HepG2 (cell line): ENCODE data around the gene HDDC3. TPM values are rescaled to one million over a fixed set of nuclear protein-coding genes. Genes with fewer than 3 reads are reported as not detected.

ENCODE experiments used
- HNRNPUL1 ChIP-seq: fragments of 200-400 bp; formaldehyde crosslinking; IDR thresholded peaks from 2 replicates; pipeline ENCODE4 v1.6.1; 2017; ENCODE audit warnings: low read depth, mild to moderate bottlenecking, low read length, moderate library complexity
- SOX6 ChIP-seq, 2 experiments: fragments of 450-650 bp in 1 of 2; sonication (generic) in 1 of 2; formaldehyde crosslinking in 1 of 2; IDR thresholded peaks; 2 replicates each; pipeline versions ENCODE4 v1.4.0 to v1.6.1; 2017 to 2020; ENCODE audit warnings: antibody characterized with exemption in 1 of 2, mild to moderate bottlenecking in 1 of 2, missing genetic modification reagents in 1 of 2
- THAP11 ChIP-seq: IDR thresholded peaks from 2 replicates; pipeline ENCODE4 v1.6.1; 2016; ENCODE audit warnings: missing biosample characterization, missing genetic modification reagents
- TSC22D2 ChIP-seq: sonication (generic); formaldehyde crosslinking; IDR thresholded peaks from 2 replicates; pipeline ENCODE4 v1.5.1; 2020; ENCODE audit warnings: missing genetic modification reagents, mild to moderate bottlenecking, borderline replicate concordance
- ZFP36L1 ChIP-seq: sonication (generic); formaldehyde crosslinking; IDR thresholded peaks from 2 replicates; pipeline ENCODE4 v1.8.0; 2022; ENCODE audit warnings: mild to moderate bottlenecking, missing genetic modification reagents, moderate library complexity
- ZNF841 ChIP-seq: sonication (generic); formaldehyde crosslinking; IDR thresholded peaks from 2 replicates; pipeline ENCODE4 v1.8.1; 2023; ENCODE audit warnings: missing genetic modification reagents, borderline replicate concordance
- polyA plus RNA-seq, 8 experiments: library from polyadenylated mRNA; depleted of rRNA in 3 of 8; stranded (reverse) in 7 of 8; unstranded in 1 of 8; fragments of >200 nt; fragmentation: Illumina TruSeq in 4 of 8; extraction: Trizol in 4 of 8; gene quantifications; 2 replicates each; pipeline versions ENCODE4 v1.2.1 to v1.2.3, GENCODE V29; 2011 to 2016; ENCODE audit warnings: low read depth in 4 of 8, missing spikeins in 1 of 8, mixed read lengths in 1 of 8; ENCODE audit not compliant: insufficient read depth in 1 of 8
- total RNA-seq, 5 experiments: library from RNA; depleted of rRNA; stranded (reverse); fragments of >200 nt; fragmentation: Illumina TruSeq; extraction: Trizol; gene quantifications; 2 replicates each; pipeline ENCODE4 v1.2.3, GENCODE V29; 2016; ENCODE audit warnings: low read depth in 1 of 5
- TF ChIP-seq, protein P1 (sequence below): sonication (generic); formaldehyde crosslinking; IDR thresholded peaks from 2 replicates; pipeline ENCODE4 v1.4.0; 2020; ENCODE audit warnings: missing genetic modification reagents

HDDC3 gene
- total and polyA plus RNA-seq, 2 of the 13 experiments (the other 11 are each of a cell fraction or from before 2014, with no cell fraction given) = 18.7 to 28.3 TPM

DNA sequence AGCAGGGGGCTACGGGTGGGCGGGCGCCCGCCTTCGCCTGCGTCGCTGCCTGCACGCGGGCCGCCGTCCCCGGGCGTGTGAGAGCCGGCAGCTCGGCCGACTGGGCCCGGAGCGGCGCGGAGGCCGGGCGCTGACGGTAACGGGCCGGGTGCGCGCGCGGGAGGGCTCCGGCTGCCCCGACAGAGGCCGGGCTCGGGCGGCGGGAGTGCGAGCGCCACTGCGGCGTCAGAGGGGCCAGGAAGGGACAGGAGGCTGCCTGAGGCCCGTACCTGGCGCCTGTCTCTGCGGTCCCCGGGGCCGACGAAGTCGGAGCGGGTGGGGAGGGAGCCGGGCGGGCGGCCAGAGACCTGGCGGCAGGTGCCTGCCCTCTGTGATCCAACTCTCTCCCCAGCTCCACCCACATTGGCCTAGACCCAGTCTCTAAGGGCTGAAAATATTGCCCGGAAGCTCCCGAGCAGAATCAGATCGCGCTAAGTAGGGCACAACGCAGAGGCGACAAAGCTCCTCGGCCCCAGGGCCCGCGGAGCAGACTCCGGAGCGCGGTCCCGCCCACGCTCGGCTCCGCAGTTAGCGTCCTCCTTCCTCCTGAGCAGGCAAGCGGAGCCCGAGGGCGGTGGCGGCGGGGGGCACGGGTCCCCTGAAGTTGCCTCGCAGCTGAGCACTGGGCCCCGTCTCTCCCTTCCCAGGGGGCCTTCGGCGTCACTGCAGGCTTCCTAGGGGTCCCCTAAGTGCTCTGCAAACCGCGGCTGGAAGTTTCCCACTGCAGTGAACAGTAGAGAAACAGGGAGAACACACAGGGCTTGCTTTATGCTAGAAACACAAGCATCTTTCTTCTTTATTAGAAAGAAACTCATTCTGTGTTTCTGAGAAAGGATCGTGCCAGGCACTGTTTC lies 29.3 kb downstream of the HDDC3 start, which contains the start of gene MAN2A2 (continued):
- TF ChIP-seq HNRNPUL1 (no peak), TSC22D2 (CRISPR knock-in tag) (no peak), ZFP36L1 (CRISPR knock-in tag) (no peak), SOX6 (IDR thresholded peaks at IDR 0.05) (no peak), SOX6 (CRISPR knock-in tag; IDR thresholded peaks at IDR 0.05) (peak; percentile 43), ZNF841 (CRISPR knock-in tag) (no peak), THAP11 (CRISPR knock-in tag) (no peak; the same call in 1 of the 2 replicates)
- TF ChIP-seq, protein P1, sequence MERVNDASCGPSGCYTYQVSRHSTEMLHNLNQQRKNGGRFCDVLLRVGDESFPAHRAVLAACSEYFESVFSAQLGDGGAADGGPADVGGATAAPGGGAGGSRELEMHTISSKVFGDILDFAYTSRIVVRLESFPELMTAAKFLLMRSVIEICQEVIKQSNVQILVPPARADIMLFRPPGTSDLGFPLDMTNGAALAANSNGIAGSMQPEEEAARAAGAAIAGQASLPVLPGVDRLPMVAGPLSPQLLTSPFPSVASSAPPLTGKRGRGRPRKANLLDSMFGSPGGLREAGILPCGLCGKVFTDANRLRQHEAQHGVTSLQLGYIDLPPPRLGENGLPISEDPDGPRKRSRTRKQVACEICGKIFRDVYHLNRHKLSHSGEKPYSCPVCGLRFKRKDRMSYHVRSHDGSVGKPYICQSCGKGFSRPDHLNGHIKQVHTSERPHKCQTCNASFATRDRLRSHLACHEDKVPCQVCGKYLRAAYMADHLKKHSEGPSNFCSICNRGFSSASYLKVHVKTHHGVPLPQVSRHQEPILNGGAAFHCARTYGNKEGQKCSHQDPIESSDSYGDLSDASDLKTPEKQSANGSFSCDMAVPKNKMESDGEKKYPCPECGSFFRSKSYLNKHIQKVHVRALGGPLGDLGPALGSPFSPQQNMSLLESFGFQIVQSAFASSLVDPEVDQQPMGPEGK (CRISPR knock-in tag) = peak; percentile 30; the same call in 1 of the 2 replicates
